ENCODE data around the gene DRC7.
A peak's percentile ranks its signal among the peaks of the same experiment; 100 is the strongest.
"Not testable (repeated sequence)": the region's sequence is repeated elsewhere in the genome, so short reads cannot be mapped to it uniquely, and the experiment has no call there.

DRC7 gene

DNA sequence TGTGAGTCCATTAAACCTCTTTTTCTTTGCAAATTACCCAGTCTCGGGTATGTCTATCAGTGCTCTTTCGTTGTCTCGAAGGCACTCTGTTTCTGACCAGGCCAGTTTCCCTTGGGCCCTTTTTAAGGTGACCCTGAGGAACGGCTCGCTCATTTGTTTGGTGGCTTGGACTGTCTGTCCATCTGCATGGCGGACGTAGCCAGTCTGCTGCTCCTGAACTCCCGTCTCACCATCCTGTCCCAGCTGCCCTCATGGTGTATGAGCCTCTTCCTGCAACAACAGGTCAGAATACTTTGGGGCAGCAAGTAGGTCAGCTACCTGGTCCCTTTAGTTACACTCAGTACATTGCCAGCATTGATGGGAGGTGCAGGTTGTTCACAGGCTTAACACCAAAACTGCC, 19.0 kb downstream of the DRC7 start:
- no peak for DNase-seq (ENCODE audit: low spot score)

DNA sequence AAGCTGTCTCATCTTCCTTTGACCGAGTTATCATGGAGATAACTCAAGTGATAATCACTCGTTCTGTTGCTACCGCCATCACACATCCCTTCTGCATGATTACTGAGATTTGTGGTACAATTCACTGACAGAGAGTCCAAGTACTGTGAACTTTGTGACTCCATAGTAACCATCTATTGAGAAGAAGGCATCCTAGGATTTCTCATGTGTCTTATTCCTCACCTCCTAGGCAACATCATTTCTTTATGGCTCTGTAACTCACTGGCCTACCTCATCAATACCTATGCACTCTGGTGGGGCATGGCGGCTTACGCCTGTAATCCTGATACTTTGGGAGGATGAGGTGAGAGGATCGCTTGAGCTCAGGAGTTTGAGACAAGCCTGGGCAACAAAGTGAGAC, 19.4 kb downstream of the DRC7 start:
- DNase-seq (ENCODE audit: low spot score): no peak

DNA sequence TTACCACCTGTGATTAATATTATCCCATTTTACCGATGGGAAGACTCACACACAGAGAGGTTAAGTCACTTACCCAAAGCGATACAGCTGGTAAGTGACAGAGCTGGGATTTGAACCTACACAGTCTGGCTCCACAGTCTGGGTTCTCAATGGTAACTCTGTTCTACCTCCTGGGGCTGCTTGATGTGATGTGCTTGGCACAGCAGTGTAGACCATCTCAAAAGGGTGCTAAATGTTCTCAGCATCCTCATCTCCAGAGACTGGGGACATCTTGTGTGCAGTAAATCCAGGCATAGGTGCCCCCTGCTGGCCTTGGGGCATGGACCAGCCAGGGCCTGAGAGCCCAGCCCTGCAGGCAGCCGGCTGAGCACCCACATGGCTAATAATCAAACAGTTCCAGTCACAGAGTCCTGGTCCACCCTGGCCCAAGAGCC, 25.6 kb downstream of the DRC7 start:
- DNase-seq (ENCODE audit: low spot score): peak; percentile 54

DNA sequence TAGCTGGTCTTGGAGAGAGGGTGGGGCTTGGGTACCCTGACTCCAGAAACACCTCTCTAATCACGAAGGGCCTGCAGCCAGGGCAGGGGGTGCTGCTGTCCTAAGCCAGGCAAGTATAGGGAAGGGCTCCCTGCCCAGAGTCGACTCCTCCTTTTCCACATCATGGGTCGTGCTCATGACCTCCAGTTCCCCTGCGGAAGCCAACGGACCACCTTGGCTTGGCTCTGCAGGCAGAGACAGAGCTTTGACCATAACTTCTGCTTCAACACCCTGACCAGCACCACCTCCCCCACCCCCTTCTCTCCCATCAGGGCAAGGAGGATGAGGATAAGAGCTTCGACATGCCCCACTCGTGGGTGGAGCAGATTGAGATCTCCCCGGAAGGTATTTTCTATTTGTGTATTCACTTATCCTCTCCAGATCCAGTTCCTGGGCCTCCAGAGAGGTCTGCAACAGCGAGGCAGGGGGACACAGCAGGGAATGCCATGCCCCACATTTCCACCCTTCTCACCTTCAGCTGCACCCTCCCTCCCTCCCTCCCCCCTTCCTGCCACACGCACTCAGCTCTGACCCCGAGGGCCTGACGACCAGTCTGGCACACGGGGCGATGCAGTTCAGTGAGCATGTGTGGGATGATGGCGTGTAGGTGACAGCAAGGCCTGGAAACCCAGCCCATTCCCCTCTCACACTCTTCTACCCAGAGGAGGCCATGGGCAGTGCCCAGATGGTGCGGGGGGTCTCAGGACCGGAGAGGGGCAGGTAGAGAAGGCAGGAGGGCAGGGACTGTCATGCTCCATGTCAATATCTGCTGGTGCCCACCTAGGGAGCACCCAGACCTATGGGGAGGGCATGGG, 27.0 kb downstream of the DRC7 start:
- no peak for DNase-seq (ENCODE audit: low spot score)

DNA sequence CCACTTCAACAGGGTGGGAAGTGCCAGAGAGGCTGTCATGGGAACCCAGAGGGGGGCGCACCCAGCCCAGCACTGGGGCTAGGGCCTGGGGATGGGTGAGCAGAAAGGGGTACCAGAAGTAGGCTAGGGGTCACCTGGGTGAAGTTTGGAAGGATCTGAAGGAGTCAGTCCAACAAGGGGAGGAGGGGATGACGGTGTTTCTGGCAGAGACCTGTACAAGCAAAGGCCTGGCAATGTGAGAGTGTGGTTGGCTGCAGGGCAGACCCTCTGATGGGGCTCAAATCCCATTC, 27.5 kb downstream of the DRC7 start:
- no peak for DNase-seq (ENCODE audit: low spot score)

DNA sequence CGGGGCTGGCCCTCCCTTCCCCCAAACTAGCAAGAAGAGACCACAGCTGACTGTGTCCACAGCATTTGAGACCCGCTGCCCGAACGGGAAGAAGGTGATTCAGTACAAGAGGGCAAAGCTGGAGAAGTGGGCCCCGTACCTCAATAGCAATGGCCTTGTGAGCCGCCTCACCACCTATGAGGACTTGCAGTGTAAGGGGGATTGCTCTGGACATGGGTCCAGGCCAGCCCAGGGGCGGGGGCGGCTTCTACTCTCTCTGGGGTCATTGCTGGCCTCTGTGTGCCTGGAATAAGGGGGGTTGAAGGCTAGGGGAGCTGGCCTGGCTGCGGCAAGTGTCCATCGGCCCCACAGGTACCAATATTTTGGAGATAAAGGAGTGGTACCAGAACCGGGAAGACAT, 28.0 kb downstream of the DRC7 start:
- DNase-seq (ENCODE audit: low spot score): no peak

DNA sequence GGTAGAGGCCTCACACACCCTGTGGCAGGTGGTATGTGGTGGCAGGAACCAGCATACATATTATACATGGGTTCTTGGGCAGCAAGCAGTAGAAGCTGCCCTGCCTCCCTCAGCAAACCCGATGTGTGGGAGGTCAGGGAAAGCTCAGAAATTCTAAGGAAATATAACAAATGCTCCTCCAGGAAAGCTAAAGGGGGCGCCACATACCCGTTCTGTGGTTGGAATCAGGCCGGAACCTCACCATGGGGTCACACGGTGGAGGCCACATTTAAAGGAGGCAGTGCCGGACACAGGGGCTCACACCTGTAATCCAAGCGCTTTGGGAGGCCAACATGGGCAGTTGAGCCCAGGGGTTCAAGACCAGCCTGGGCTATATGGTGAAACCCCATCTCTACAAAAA, 28.6 kb downstream of the DRC7 start:
- no peak for DNase-seq (ENCODE audit: low spot score)

DNA sequence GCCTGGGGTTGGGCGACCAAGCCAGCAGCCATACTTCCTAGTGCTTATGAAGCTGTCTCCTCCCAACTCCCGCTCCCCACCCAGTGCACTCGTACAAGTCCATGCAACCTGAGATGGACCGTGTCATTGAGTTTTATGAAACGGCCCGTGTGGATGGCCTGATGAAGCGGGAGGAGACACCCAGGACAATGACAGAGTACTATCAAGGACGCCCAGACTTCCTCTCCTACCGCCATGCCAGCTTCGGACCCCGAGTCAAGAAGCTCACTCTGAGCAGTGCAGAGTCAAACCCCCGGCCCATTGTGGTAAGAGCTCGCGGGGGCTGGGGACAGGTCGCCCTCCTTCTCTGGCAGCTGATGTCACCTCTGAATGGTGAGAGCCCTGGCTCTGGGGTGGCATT, 29.9 kb downstream of the DRC7 start:
- no peak for DNase-seq (ENCODE audit: low spot score)

DNA sequence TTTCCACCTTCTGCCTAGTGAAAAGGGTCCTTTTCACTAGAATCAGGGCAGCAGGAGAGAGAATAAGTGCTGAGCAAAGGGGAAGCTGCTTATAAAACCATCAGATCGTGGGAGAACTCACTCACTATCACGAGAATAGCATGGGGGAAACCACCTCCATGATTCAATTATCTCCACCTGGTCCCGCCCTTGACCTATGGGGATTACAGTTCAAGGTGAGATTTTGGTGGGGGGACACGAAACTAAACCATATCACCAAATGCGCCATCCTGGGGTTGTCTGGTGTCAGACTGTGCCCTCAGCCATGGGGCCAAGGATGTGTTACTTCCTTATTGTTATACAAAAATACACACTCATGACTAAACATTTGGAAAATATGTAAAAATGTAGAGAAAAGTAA, 30.5 kb downstream of the DRC7 start:
- peak; percentile 21 for DNase-seq (ENCODE audit: low spot score)

DNA sequence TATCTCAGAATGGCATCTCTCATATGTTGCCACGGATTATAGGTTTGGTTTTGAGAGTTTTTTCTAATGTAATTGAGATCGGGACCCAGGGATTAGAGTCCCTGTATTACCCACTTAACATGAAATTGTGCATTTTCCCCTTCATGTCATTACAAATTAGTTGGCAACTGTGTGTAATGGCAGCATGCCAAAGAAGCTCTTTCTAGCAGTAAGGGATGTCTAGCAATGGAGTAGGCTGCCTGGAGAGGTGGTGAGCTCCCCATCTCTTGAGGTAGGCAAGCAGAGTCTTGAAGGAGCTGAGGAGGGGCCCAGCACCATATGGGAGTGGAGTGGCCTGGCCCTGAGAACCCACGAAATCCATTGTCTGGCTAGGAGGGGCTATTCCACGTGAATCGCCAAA, 30.9 kb downstream of the DRC7 start:
- no peak for DNase-seq (ENCODE audit: low spot score)

DNA sequence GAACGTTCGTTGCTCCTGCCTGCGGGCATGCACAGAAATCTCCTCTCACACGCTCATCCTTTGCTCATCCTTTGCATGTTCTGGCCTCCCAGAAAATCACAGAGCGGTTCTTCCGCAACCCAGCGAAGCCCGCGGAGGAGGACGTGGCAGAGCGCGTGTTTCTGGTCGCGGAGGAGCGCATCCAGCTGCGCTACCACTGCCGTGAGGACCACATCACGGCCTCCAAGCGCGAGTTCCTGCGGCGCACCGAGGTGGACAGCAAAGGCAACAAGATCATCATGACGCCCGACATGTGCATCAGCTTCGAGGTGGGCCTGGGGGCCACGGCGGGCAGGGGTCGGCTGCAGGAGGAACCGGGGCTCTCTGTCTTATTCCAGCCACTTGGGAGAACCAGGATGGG, 31.4 kb downstream of the DRC7 start:
- DNase-seq (ENCODE audit: low spot score): no peak

DNA sequence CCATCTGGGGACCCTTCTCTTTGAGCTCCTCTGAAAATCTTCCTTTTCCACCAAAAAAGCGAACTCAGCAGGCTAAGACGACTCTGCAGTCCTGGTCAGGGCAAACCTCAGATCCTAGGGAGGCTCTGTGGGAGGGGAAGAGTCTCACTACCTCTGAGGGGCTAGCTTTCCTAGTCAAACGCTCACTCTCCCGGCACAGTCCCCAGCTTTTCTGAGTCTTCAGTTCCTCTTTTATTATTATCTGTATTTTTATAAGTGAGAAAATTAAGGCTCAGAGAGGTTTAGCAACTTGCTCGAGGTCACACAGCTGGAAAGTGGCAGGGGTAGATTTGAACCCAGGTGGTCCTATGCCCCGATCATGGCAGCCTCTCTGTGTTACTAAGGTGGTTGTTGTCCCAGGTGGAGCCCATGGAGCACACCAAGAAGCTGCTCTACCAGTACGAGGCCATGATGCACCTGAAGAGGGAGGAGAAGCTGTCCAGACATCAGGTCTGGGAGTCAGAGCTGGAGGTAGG, 31.9 kb downstream of the DRC7 start:
- DNase-seq (ENCODE audit: low spot score): no peak

DNA sequence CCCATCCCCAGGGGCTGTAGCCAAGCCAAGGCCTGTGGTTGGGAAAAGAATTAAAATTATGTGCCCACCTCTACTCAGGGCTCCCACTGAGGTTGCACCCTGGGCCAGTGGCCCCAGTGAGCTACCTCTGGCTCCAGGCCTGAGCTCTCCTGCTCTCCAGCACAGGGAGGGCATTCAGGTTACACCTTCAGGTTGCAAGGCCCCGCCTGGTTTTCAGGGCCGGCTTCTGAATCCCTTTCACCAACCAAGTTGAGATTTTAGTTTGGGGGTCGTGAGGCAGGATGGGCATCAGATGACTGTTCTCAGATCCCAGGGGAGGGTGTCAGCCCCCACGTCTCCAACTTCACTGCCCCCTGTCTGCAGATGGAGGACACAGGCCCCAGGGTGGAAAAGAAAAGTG, 33.0 kb downstream of the DRC7 start:
- no peak for DNase-seq (ENCODE audit: low spot score)

DNA sequence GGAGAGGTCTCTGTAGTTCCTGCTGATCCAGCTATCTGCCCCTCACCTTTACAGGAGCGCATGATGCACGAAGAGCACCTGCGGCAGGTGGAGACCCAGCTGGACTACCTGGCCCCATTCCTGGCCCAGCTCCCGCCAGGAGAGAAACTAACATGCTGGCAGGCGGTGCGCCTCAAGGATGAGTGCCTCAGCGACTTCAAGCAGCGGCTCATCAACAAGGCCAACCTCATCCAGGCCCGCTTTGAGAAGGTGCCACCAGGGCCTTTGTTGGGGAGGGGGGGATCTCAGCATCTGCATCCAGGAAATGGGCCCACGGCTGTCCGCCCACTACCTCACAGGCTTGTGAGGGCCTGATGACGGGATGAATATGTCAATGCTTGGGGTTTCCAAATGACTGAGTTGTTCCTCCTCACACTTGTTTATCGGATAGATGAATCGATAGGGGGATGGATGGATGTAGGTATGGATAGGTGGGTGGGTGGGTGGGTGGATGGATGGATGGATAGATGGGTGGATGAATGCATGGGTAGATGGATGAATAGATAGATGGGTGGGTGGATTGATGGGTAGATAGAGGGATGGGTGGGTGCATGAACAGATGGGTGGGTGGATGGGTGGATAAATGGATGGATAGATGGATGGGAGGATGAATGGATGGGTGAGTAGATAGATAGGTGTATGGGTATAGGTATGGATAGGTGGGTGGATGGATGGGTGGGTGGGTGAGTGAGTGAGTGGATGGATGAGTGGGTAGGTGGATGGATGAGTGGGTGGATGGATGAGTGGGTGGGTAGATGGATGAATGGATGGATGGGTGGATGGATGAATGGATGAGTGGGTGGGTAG, 34.0 kb downstream of the DRC7 start:
- no peak for DNase-seq (ENCODE audit: low spot score)

DNA sequence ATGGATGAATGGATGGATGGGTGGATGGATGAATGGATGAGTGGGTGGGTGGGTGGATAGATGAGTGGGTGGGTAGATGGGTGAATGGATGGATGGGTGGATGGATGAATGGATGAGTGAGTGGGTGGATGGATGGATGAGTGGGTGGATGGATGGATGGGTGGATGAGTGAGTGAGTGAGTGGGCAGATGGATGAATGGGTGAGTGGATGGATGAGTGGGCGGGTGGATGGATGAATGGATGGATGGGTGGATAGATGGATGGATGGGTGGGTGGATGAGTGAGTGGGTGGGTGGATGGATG, 34.5 kb downstream of the DRC7 start:
- no peak for DNase-seq (ENCODE audit: low spot score)

DNA sequence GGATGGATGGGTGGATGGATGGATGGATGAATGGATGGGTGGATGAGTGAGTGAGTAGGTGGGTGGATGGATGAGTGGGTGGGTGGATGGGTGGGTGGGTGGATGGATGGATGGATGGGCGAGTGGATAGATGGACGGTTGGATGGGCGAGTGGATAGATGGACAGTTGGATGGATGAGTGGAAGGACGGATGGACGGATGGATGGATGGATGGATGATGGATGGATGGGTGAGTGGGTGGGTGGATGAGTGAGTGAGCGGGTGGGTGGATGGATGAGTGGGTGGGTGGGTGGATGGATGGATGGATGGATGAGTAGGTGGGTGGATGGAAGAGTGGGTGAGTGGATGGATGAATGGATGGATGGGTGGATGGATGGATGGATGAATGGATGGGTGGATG, 35.2 kb downstream of the DRC7 start:
- DNase-seq (ENCODE audit: low spot score): not testable (repeated sequence)

DNA sequence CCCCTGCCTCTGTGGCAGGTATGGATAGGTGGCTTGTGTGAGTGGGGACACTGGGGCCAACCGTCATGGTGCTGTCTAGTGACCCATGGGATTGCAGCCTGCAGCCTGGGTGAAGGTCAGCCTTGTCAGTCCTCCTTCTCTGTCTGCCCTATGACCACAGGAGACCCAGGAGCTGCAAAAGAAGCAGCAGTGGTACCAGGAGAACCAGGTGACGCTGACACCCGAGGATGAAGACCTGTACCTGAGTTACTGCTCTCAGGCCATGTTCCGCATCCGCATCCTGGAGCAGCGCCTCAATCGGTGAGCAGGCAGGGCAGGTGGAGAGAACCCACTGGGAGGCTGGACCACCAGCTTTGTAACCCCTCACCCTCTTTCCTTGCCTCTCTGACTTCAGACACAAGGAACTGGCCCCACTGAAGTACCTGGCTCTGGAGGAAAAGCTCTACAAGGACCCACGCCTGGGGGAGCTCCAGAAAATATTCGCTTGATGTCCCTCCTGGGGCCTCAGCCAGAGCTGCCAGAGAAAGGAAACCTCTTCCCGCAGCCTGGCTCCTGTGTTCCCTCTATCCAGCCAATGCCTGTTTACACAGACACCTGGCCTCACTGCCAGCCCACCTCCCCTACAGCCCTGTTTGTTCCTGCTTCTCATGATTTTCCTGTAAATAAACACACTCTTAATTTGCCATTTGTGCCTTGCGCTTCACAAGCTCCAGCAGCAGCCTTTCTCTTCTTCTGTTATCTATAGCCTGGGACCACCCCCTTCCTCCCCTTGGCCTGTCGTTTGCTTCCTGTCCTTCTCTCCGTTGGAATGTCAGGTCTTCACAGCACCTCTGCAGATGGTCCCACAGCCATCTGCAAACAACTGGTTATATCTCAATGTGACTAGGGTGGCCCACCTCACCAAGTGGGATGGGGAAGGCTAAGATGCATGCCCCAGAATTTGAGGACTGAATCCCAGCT, 36.4 kb downstream of the DRC7 start:
- no peak for DNase-seq (ENCODE audit: low spot score)

DNA sequence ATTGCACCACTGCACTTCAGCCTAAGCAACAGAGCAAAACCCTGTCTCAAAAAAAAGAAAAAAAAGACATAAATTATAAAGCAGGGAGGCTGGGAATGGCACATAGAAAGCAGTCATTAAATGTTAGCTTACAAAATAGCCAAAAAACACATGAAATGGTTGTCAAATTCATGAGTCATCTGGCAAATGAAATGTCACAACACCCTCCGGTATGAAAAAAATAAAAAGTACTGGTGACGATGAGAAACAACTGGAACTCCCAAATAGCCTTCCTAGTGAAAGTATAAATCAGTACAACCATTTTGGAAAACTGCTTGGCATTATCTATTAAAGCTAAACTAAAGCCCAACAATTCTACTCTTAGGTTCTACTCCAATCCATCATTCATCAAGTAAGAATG, 37.4 kb downstream of the DRC7 start:
- no peak for DNase-seq (ENCODE audit: low spot score)

DNA sequence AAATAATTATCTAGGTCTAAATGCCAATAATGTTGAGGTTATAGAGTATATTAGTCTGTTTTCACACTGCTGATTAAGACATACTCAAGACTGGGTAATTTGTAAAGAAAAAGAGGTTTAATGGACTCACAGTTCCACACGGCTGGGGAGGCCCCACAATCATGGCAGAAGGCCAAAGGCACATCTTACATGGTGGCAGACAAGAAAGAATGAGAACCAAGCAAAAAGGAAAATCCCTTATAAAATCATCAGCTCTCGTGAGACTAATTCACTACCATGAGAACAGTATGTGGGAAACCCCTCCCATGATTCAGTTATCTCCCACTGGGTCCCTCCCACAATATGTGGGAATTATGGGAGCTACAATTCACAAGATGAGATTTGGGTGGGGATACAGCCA, 38.1 kb downstream of the DRC7 start:
- no peak for DNase-seq (ENCODE audit: low spot score)

DNA sequence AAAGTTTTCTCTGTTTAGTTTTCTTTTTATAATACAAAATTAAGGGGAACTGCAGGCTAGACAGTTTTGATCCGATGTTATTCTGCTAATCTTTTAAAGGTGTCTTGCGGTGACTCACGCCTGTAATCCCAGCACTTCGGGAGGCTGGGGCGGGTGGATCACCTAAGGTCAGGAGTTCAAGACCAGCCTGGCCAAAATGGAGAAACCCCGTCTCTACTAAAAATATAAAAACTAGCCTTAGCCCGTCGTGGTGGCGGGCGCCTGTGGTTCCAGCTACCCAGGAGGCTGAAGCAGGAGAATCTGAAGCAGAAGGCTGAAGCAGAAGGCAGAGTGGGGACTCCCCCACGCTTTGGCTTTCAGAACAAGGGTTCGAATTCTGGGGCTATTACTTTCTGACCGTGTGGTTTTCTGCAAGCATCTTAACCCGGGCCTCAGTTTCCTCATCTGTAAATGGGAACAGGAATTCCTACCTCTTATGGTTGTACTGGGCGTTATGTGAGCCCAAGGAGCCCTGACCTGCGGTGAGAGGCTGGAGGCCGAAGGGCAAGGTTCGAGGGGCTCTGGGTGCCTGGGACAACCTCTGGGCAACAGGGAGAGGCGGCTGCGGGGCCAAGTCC, 39.8 kb downstream of the DRC7 start:
- no peak for DNase-seq (ENCODE audit: low spot score)

DNA sequence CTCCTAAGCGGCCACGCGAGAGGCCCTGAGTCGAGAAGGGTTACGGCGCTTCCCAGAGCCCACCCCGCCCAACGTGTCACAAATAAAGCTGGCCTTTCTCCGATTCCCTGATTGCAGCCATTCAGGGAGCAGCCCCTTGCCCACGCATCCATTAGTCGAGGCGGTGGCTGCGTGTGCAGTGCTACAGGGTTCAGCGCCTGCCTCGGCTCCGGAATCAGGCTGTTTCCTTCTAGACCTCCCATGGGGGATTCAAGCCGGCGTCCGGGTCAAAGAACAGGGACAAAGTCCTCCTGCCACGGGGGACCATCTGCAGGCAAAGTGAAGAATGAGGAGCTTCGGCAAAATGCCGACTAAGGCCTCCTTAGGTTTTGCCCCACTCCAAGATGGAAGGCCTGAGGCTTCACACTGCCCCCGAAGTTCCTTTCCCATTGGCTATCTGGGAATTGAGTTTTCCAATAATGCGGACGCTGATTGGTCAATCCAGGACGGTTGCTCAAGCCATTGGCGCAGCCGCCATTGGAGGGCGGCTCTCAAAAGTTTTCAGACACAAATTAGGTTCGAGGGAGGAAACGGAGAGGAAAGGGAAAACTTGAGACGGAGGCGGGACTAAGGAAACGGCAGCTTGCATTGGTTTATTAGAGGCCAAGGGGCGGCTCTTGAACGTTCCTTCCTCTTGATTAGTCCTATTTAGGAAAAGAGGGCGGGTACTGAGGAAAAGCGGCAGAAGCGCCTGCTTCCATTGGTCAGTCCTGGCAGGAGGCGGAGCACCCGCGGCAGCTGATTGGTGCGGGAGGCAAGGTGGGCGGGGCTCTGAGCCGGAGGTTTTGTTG, 40.5 kb downstream of the DRC7 start:
- peak; percentile 100 for DNase-seq (ENCODE audit: low spot score)
